Panc1 (cell line): ENCODE measurements around the gene CELF2.

Experiments
- CTCF ChIP-seq: fragments of 450-650 bp; IDR thresholded peaks from 2 replicates; pipeline ENCODE4 v1.5.1; 2017; ENCODE audit warnings: mild to moderate bottlenecking
- POLR2AphosphoS5 ChIP-seq: IDR thresholded peaks from 2 replicates; pipeline ENCODE4 v1.6.1; 2012; ENCODE audit warnings: mild to moderate bottlenecking, low read depth, low read length, moderate library complexity
- REST ChIP-seq, 2 experiments: IDR thresholded peaks; 2 replicates each; pipeline ENCODE4 v1.6.1; 2011 to 2012; ENCODE audit warnings: low read depth in 2 of 2, control low read depth in 1 of 2, low read length in 1 of 2, mild to moderate bottlenecking in 1 of 2, moderate library complexity in 1 of 2; ENCODE audit not compliant: insufficient read depth in 1 of 2
- SIN3A ChIP-seq: IDR thresholded peaks from 2 replicates; pipeline ENCODE4 v1.6.1; 2012; ENCODE audit warnings: low read depth, mild to moderate bottlenecking, low read length, moderate library complexity, borderline replicate concordance; ENCODE audit not compliant: insufficient read depth

- no peak for TF ChIP-seq CTCF
- TF ChIP-seq REST (IDR thresholded peaks at IDR 0.05; ENCODE audit: insufficient read depth in 1 of 2, low read depth in 2 of 2, low read length in 1 of 2), result no peak
- TF ChIP-seq POLR2AphosphoS5, result no peak
- TF ChIP-seq SIN3A, result no peak
Observed at GRCh38 chr10:11245095-11245479, 227.4 kb downstream of the CELF2 start.
